H9 (cell line): ENCODE results near the gene ACACB. TPM values are rescaled to one million over a fixed set of nuclear protein-coding genes. Genes with fewer than 3 reads are reported as not detected.

Experiments used
- DNase-seq: peaks from one replicate; pipeline ENCODE4 v3.0.0-alpha.2; 2017
- H2AFZ ChIP-seq: one replicate; pipeline ENCODE4 v1.6.1; 2013; ENCODE audit warnings: mild to moderate bottlenecking, low read length, control low read depth, moderate library complexity
- H2AK5ac ChIP-seq: 2 replicates; pipeline ENCODE4 v1.6.1; 2013; ENCODE audit warnings: low read length, control low read depth, mixed read lengths; ENCODE audit not compliant: insufficient read length
- H2BK120ac ChIP-seq: one replicate; pipeline ENCODE4 v1.6.1; 2013; ENCODE audit warnings: low read depth, mild to moderate bottlenecking, low read length, control low read depth, inconsistent platforms; ENCODE audit not compliant: poor library complexity, severe bottlenecking
- H2BK12ac ChIP-seq: 2 replicates; pipeline ENCODE4 v1.6.1; 2013; ENCODE audit warnings: low read length, control low read depth, mixed read lengths, low read depth; ENCODE audit not compliant: insufficient read length
- H2BK15ac ChIP-seq: 2 replicates; pipeline ENCODE4 v1.6.1; 2013; ENCODE audit warnings: low read depth, low read length, control low read depth
- H2BK20ac ChIP-seq: one replicate; pipeline ENCODE4 v1.6.1; 2013; ENCODE audit warnings: low read depth, mild to moderate bottlenecking, low read length, control low read depth, inconsistent platforms; ENCODE audit not compliant: poor library complexity, severe bottlenecking
- H2BK5ac ChIP-seq: 2 replicates; pipeline ENCODE4 v1.6.1; 2013; ENCODE audit warnings: low read length, control low read depth, mixed read lengths; ENCODE audit not compliant: insufficient read length
- H3K14ac ChIP-seq: 2 replicates; pipeline ENCODE4 v1.6.1; 2013; ENCODE audit warnings: low read length, control low read depth; ENCODE audit not compliant: insufficient read depth
- H3K18ac ChIP-seq: 2 replicates; pipeline ENCODE4 v1.6.1; 2013; ENCODE audit warnings: low read depth, mild to moderate bottlenecking, mixed read lengths, low read length, control low read depth; ENCODE audit not compliant: insufficient read length
- H3K23ac ChIP-seq: 2 replicates; pipeline ENCODE4 v1.6.1; 2013; ENCODE audit warnings: low read length, control low read depth, mixed read lengths, low read depth; ENCODE audit not compliant: insufficient read length
- H3K23me2 ChIP-seq: 2 replicates; pipeline ENCODE4 v1.6.1; 2013; ENCODE audit warnings: low read depth, mild to moderate bottlenecking, mixed read lengths, low read length, control low read depth; ENCODE audit not compliant: insufficient read length, poor library complexity, severe bottlenecking
- H3K27ac ChIP-seq: 2 replicates; pipeline ENCODE4 v1.5.1; 2013; ENCODE audit warnings: low read length, control low read depth, mixed read lengths, low read depth; ENCODE audit not compliant: insufficient read length
- H3K27me3 ChIP-seq: 2 replicates; pipeline ENCODE4 v1.6.1; 2013; ENCODE audit warnings: low read length, control low read depth, inconsistent platforms; ENCODE audit not compliant: insufficient read depth
- H3K4ac ChIP-seq: 2 replicates; pipeline ENCODE4 v1.6.1; 2013; ENCODE audit warnings: low read depth, mild to moderate bottlenecking, control low read depth, inconsistent platforms, low read length, moderate library complexity
- H3K4me1 ChIP-seq: 2 replicates; pipeline ENCODE4 v1.6.1; 2013; ENCODE audit warnings: low read length, control low read depth, inconsistent platforms; ENCODE audit not compliant: insufficient read depth
- H3K4me2 ChIP-seq: 2 replicates; pipeline ENCODE4 v1.6.1; 2013; ENCODE audit warnings: low read length, control low read depth, mixed read lengths; ENCODE audit not compliant: insufficient read length, insufficient read depth
- H3K56ac ChIP-seq: 2 replicates; pipeline ENCODE4 v1.6.1; 2013; ENCODE audit warnings: low read depth, mild to moderate bottlenecking, mixed read lengths, low read length, control low read depth; ENCODE audit not compliant: insufficient read length
- H3K79me1 ChIP-seq: 2 replicates; pipeline ENCODE4 v1.6.1; 2013; ENCODE audit warnings: low read depth, mild to moderate bottlenecking, moderate library complexity, low read length, control low read depth, inconsistent platforms; ENCODE audit not compliant: insufficient read depth, poor library complexity, severe bottlenecking
- H3K79me2 ChIP-seq: 2 replicates; pipeline ENCODE4 v1.6.1; 2013; ENCODE audit warnings: low read length, control low read depth, inconsistent platforms; ENCODE audit not compliant: insufficient read depth
- H3K9ac ChIP-seq: 2 replicates; pipeline ENCODE4 v1.6.1; 2013; ENCODE audit warnings: low read length, control low read depth, mixed read lengths; ENCODE audit not compliant: insufficient read length; ENCODE audit errors: extremely low read depth
- H3K9me3 ChIP-seq: one replicate; pipeline ENCODE4 v1.6.1; 2013; ENCODE audit warnings: low read depth, low read length, inconsistent platforms; ENCODE audit not compliant: control insufficient read depth
- H3T11ph ChIP-seq: one replicate; pipeline ENCODE4 v1.6.1; 2013; ENCODE audit warnings: mild to moderate bottlenecking, low read length, control low read depth, inconsistent platforms
- H4K20me1 ChIP-seq: one replicate; pipeline ENCODE4 v1.6.1; 2013; ENCODE audit not compliant: control insufficient read depth, insufficient read length, insufficient read depth
- H4K5ac ChIP-seq: 2 replicates; pipeline ENCODE4 v1.6.1; 2013; ENCODE audit warnings: low read depth, mild to moderate bottlenecking, mixed read lengths, low read length, control low read depth; ENCODE audit not compliant: insufficient read length
- H4K8ac ChIP-seq: replicated peaks from 2 replicates; pipeline ENCODE4 v1.6.1; 2013; ENCODE audit warnings: low read length, control low read depth, mixed read lengths, low read depth; ENCODE audit not compliant: insufficient read length
- H4K91ac ChIP-seq: 2 replicates; pipeline ENCODE4 v1.6.1; 2013; ENCODE audit warnings: low read depth, mild to moderate bottlenecking, moderate library complexity, mixed read lengths, low read length, control low read depth; ENCODE audit not compliant: insufficient read length
- H3K27ac Mint-ChIP-seq, 3 experiments: 2 replicates in 2 of 3; 3 replicates in 1 of 3; pipeline ENCODE4 v1.8.0; 2020 to 2021; ENCODE audit warnings: mixed read lengths in 3 of 3, mild to moderate bottlenecking in 1 of 3, moderate library complexity in 1 of 3
- H3K27me3 Mint-ChIP-seq: 2 replicates; pipeline ENCODE4 v1.8.0; 2021; ENCODE audit warnings: low read depth, mild to moderate bottlenecking, moderate library complexity, mixed read lengths
- H3K36me3 Mint-ChIP-seq, 3 experiments: 2 replicates in 2 of 3; 3 replicates in 1 of 3; pipeline ENCODE4 v1.8.0; 2020 to 2021; ENCODE audit warnings: low read depth in 3 of 3, mixed read lengths in 3 of 3; ENCODE audit not compliant: insufficient read depth in 1 of 3
- H3K4me1 Mint-ChIP-seq, 2 experiments: 2 replicates each; pipeline ENCODE4 v1.8.0; 2020; ENCODE audit warnings: mixed read lengths in 2 of 2
- H3K4me3 Mint-ChIP-seq, 2 experiments: 2 replicates in 1 of 2; 3 replicates in 1 of 2; pipeline ENCODE4 v1.8.0; 2020 to 2021; ENCODE audit warnings: mild to moderate bottlenecking in 2 of 2, mixed read lengths in 2 of 2, moderate library complexity in 1 of 2
- H3K9me3 Mint-ChIP-seq, 2 experiments: 2 replicates in 1 of 2; 3 replicates in 1 of 2; pipeline ENCODE4 v1.8.0; 2020; ENCODE audit warnings: mild to moderate bottlenecking in 2 of 2, mixed read lengths in 2 of 2, moderate library complexity in 1 of 2
- WGBS: extraction: QIAGEN DNeasy Blood & Tissue Kit; methylation state at CpG from one replicate; pipeline ENCODE4 v1.1.7; 2013; ENCODE audit warnings: missing lambda C conversion rate, low lambda C conversion rate, mixed read lengths; ENCODE audit not compliant: insufficient read length; ENCODE audit errors: extremely low coverage; 5-methylcytosine and 5-hydroxymethylcytosine counted together
- total RNA-seq: library from RNA; stranded (reverse); gene quantifications from 2 replicates; pipeline ENCODE4 v1.2.1, GENCODE V29; 2021
- TF ChIP-seq, protein P1 (sequence below): fragments of 200-600 bp; sonication (generic); conservative IDR thresholded peaks from 3 replicates; pipeline ENCODE4 v1.8.0; 2021; ENCODE audit warnings: antibody characterized with exemption, mild to moderate bottlenecking

Gene ACACB
- total RNA-seq, 1 experiment from 2014 or later, result 14.2 TPM

DNA sequence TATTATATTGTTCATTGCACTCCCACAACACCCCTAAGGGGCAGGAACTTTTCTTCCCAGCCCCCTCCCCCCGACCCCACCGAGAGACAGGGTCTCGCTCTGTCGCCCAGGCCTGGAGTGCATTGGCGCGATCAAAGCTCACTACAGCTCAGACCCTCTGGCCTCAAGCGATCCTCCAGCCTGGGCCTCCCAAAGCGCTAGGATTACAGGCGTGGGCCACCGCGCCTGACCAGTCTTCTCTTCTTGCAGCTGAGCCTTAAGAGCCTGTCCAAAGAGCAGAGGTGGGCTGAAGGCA, 19.3 kb upstream of the ACACB start:
- Histone ChIP-seq H4K91ac (no peak overlapping the region), H4K5ac (no peak overlapping the region), H3K4ac (no peak overlapping the region), H4K8ac (no peak overlapping the region), H3K27me3 (no peaks in the 10 kb centered on the region), H2BK5ac (no peak overlapping the region), H2BK12ac (no peak overlapping the region), H3K4me1 (no peaks in the 10 kb centered on the region), H3K18ac (peak overlapping the region; percentile 59), H3K14ac (no peak overlapping the region), H4K20me1 (no peaks in the 10 kb centered on the region), H3K79me1 (peaks cover 8% of the 10 kb centered on the region), H3K56ac (no peak overlapping the region), H2BK120ac (no peak overlapping the region), H2AK5ac (no peak overlapping the region), H3K9me3 (no peaks in the 10 kb centered on the region), H2BK20ac (no peak overlapping the region), H2AFZ (no peak overlapping the region), H3K23me2 (peaks cover 16% of the 10 kb centered on the region), H3K27ac (no peak overlapping the region), H3K9ac (peak overlapping the region; percentile 72), H3K23ac (no peak overlapping the region), H3T11ph (no peak overlapping the region), H3K79me2 (peaks cover 5% of the 10 kb centered on the region; the same call in 1 of the 2 replicates), H3K4me2 (peak overlapping the region; percentile 85), H2BK15ac (no peak overlapping the region)
- Mint-ChIP-seq H3K9me3 (no peaks in the 10 kb centered on the region), H3K27ac (peak overlapping the region in 1 of 3 experiments; percentile 82; a peak in 1 of 7 replicates), H3K36me3 (peaks cover 30 to 41% (median 37%) of the 10 kb centered on the region in 3 experiments), H3K4me1 (peaks cover 9 to 28% of the 10 kb centered on the region in 2 experiments), H3K4me3 (peak overlapping the region; percentile 86 to 89), H3K27me3 (peaks cover 12% of the 10 kb centered on the region)
- DNase-seq, result no peak
- TF ChIP-seq, protein P1, sequence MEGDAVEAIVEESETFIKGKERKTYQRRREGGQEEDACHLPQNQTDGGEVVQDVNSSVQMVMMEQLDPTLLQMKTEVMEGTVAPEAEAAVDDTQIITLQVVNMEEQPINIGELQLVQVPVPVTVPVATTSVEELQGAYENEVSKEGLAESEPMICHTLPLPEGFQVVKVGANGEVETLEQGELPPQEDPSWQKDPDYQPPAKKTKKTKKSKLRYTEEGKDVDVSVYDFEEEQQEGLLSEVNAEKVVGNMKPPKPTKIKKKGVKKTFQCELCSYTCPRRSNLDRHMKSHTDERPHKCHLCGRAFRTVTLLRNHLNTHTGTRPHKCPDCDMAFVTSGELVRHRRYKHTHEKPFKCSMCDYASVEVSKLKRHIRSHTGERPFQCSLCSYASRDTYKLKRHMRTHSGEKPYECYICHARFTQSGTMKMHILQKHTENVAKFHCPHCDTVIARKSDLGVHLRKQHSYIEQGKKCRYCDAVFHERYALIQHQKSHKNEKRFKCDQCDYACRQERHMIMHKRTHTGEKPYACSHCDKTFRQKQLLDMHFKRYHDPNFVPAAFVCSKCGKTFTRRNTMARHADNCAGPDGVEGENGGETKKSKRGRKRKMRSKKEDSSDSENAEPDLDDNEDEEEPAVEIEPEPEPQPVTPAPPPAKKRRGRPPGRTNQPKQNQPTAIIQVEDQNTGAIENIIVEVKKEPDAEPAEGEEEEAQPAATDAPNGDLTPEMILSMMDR, result no peak
- WGBS, result no CpG with 5 or more reads among the region's 11 CpGs
